Parathyroid adenoma (tissue), 2 donors: ENCODE results near the gene PROM2.

Source experiments
- H2AFZ ChIP-seq: fragments of 300-600 bp; sonication (generic); one replicate; pipeline ENCODE4 v1.7.0; 2017; ENCODE audit warnings: antibody characterized with exemption, mild to moderate bottlenecking
- H3K27ac ChIP-seq: fragments of 300-600 bp; sonication (generic); one replicate; pipeline ENCODE4 v1.7.0; 2017
- H3K27me3 ChIP-seq: fragments of 300-600 bp; sonication (generic); one replicate; pipeline ENCODE4 v1.7.0; 2017; ENCODE audit warnings: low read length; ENCODE audit not compliant: control insufficient read depth, insufficient read depth
- H3K36me3 ChIP-seq: fragments of 300-600 bp; sonication (generic); one replicate; pipeline ENCODE4 v1.7.0; 2017; ENCODE audit warnings: low read length; ENCODE audit not compliant: control insufficient read depth, insufficient read depth
- H3K4me1 ChIP-seq: fragments of 300-600 bp; sonication (generic); one replicate; pipeline ENCODE4 v1.7.0; 2017; ENCODE audit warnings: control low read depth
- H3K4me2 ChIP-seq: fragments of 300-600 bp; sonication (generic); one replicate; pipeline ENCODE4 v1.7.0; 2017; ENCODE audit warnings: low read length
- H3K4me3 ChIP-seq: fragments of 300-600 bp; sonication (generic); one replicate; pipeline ENCODE4 v1.7.0; 2017; ENCODE audit warnings: low read depth, low read length
- H3K79me2 ChIP-seq: fragments of 300-600 bp; sonication (generic); one replicate; pipeline ENCODE4 v1.7.0; 2017; ENCODE audit warnings: control low read depth
- H3K9ac ChIP-seq: fragments of 300-600 bp; sonication (generic); one replicate; pipeline ENCODE4 v1.7.0; 2017; ENCODE audit warnings: mild to moderate bottlenecking
- H3K9me3 ChIP-seq: fragments of 300-600 bp; sonication (generic); one replicate; pipeline ENCODE4 v1.7.0; 2017; ENCODE audit warnings: low read length; ENCODE audit not compliant: control insufficient read depth
- TF ChIP-seq, protein P1 (sequence below): fragments of 300-600 bp; sonication (generic); IDR thresholded peaks from one replicate; pipeline ENCODE4 v1.7.0; 2017; ENCODE audit warnings: antibody characterized with exemption, mild to moderate bottlenecking
- donor health status: primary hyperparathyroidism.

Gene PROM2

DNA sequence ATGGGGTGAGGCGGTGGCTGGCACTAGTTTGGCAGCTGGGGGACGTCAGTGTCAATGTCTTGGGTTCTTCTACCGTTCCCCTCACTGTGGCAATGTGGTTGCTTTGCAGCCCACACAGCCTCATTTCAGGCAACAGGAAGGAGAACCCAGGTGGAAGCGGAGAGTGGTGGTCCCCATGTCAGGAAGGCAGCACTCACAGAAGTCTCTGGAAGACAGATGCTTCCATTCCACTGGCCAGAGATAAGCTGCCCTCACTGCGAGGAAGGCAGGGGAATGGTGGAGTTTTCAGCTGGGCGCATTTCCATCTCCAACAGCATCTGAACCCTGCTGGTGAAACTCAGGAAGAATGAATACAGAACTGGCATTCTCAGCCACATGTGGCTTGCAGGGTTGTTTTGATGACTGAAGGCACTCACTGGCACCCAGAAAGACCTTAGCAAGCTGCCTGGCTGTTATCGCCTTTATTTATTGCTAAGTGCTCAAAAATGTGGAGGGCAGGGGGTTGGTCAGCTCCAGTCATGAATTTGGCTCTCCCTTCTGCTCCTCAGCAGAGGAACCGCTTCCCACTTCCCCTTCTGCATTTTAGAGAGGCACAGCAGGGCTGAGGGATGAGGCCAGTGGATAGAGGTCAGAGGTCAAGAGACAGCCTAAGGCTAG lies 42.3 kb downstream of the PROM2 start:
- Histone ChIP-seq H3K36me3 (no peaks in the 10 kb centered on the region), H3K27me3 (no peaks in the 10 kb centered on the region), H3K9ac (no peak overlapping the region), H3K4me3 (no peak overlapping the region), H3K4me1 (peaks cover 4% of the 10 kb centered on the region), H3K79me2 (no peaks in the 10 kb centered on the region), H3K4me2 (no peak overlapping the region), H3K27ac (no peak overlapping the region), H3K9me3 (no peaks in the 10 kb centered on the region), H2AFZ (no peak overlapping the region)
- TF ChIP-seq, protein P1, sequence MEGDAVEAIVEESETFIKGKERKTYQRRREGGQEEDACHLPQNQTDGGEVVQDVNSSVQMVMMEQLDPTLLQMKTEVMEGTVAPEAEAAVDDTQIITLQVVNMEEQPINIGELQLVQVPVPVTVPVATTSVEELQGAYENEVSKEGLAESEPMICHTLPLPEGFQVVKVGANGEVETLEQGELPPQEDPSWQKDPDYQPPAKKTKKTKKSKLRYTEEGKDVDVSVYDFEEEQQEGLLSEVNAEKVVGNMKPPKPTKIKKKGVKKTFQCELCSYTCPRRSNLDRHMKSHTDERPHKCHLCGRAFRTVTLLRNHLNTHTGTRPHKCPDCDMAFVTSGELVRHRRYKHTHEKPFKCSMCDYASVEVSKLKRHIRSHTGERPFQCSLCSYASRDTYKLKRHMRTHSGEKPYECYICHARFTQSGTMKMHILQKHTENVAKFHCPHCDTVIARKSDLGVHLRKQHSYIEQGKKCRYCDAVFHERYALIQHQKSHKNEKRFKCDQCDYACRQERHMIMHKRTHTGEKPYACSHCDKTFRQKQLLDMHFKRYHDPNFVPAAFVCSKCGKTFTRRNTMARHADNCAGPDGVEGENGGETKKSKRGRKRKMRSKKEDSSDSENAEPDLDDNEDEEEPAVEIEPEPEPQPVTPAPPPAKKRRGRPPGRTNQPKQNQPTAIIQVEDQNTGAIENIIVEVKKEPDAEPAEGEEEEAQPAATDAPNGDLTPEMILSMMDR = no peak

DNA sequence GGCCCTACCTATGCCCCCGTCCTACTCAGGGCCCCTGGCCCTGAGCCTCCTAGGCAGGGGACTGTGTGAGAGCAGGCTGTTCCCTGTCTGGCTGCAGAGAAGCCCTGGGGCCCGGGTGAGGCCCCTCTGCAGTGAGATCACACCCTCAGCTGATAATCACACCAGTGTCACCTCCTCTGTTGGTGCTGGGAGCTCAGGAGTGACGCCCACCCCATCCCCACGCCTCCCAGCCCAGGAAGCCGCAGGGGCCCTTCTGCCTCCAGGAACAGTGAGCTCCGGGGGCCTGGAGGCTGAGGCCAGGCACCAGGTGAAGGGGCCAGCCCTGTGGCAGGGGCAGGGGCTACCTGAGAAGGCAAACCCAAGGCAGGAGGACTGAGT lies 42.9 kb downstream of the PROM2 start:
- no peak overlapping the region for H3K4me3 ChIP-seq
- no peaks in the 10 kb centered on the region for H3K79me2 ChIP-seq
- H3K9me3 ChIP-seq = no peaks in the 10 kb centered on the region
- H3K9ac ChIP-seq = no peak overlapping the region
- H3K27me3 ChIP-seq = no peaks in the 10 kb centered on the region
- no peak overlapping the region for H3K27ac ChIP-seq
- H2AFZ ChIP-seq = no peak overlapping the region
- H3K4me1 ChIP-seq = peaks cover 4% of the 10 kb centered on the region
- TF ChIP-seq, protein P1 = peak; percentile 0
- no peaks in the 10 kb centered on the region for H3K36me3 ChIP-seq
- H3K4me2 ChIP-seq = no peak overlapping the region

DNA sequence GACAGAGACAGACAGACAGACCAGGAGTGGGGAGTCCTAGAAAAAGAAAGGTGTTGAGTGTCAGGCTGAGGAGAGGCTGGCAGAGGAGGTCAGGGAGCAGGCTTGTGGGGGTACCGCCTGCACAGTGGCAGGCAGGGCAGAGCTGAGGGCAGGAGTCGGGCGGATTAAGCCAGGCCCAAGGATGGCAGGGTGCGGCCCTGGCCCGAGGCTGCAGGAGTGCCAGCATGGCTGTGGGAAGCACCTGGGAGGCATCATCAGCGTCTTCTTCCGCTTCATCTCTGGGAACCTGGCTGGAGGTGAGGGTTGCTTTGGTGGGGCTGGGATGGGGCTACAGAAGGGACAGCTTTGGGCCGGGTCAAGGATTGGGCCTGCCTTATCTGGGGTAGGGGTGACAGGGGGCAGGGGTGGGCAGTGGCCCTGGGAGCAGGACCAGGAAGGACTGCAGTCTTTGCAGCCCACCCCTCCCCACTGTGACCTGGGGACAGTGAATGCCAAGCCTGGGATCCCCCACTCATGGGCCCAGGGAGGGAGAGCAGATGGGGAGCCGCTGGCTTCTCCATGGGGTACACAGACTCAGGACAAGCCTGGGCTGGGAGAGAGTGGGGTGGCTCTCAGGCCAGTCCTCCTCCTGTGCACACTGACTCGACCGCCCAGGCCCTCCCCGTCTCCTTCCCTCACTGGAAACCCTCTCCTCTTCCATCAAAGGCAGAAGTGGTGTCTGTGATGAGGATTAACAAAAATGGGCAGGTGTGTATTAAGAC lies 43.6 kb downstream of the PROM2 start:
- Histone ChIP-seq H3K9ac (no peak overlapping the region), H2AFZ (no peak overlapping the region), H3K36me3 (no peaks in the 10 kb centered on the region), H3K27me3 (no peaks in the 10 kb centered on the region), H3K4me3 (no peak overlapping the region), H3K4me1 (peaks cover 4% of the 10 kb centered on the region), H3K4me2 (no peak overlapping the region), H3K27ac (no peak overlapping the region), H3K9me3 (no peaks in the 10 kb centered on the region), H3K79me2 (no peaks in the 10 kb centered on the region)
- TF ChIP-seq, protein P1 = no peak

DNA sequence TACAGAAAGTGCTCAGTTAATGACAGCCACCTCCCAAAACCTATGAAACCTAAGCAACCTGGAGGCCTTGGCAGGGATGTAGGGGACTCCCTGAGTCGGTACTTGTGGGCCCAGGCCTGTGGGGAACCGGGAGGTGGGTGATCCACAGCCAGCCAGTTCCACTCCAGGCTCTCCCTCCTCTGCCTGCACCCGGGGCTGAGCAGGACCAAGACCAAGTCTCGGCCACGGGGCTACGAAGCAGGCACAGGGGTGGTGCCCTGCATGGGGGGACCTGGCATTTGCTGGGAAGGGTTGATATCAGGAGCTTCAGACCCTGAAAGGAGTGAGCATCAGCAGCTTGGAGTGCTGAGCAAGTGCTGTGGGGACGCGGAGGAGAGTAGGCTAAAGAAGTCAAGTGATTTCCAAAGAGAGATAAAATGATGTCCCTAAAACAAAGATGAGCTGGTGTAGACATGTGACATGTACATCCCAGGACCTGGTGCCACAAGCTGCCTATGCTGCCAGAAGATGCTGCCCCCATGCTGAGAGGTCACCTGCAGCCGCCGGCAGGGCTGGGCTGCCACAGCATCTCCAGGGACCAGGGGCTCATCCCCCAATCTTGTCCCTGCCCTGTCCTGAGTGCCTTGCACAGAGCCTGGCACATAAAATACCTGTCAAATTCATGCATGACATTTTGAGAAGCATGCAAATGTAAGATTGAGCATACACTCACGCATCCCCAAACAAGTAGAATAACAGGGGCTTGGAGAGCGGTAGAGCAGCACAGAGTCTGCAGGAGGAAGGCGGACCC lies 44.4 kb downstream of the PROM2 start:
- no peak overlapping the region for H3K27ac ChIP-seq
- no peaks in the 10 kb centered on the region for H3K27me3 ChIP-seq
- no peak overlapping the region for H3K4me3 ChIP-seq
- H3K4me2 ChIP-seq = no peak overlapping the region
- H2AFZ ChIP-seq = no peak overlapping the region
- no peaks in the 10 kb centered on the region for H3K79me2 ChIP-seq
- H3K9me3 ChIP-seq = no peaks in the 10 kb centered on the region
- no peak overlapping the region for H3K9ac ChIP-seq
- H3K36me3 ChIP-seq = no peaks in the 10 kb centered on the region
- peaks cover 3% of the 10 kb centered on the region for H3K4me1 ChIP-seq
- TF ChIP-seq, protein P1 = no peak
